ENCODE results near the gene EEF1AKMT3.

Gene EEF1AKMT3

GRCh38 chr12:57735952-57736740 lies 36.3 kb upstream of the EEF1AKMT3 start:
- FAIRE-seq, result no peak

- no peak for FAIRE-seq
Observed at GRCh38 chr12:57736741-57737466, 35.5 kb upstream of the EEF1AKMT3 start.

- no peak for FAIRE-seq
Observed at GRCh38 chr12:57737467-57738460, 34.6 kb upstream of the EEF1AKMT3 start.

- no peak for FAIRE-seq
Observed at GRCh38 chr12:57738661-57739237, 33.7 kb upstream of the EEF1AKMT3 start, which contains the start of gene AGAP2. Gene AGAP2 (minus strand): TSS chr12:57738742. CDS start chr12:57738246, 496 bp downstream.

GRCh38 chr12:57739387-57739786 lies 33.0 kb upstream of the EEF1AKMT3 start:
- no peak for FAIRE-seq

GRCh38 chr12:57739914-57740538 lies 32.4 kb upstream of the EEF1AKMT3 start:
- FAIRE-seq, result no peak

- FAIRE-seq, result no peak
Observed at GRCh38 chr12:57740656-57741412, 31.6 kb upstream of the EEF1AKMT3 start.

- FAIRE-seq, result no peak
Observed at GRCh38 chr12:57741413-57741789, 31.0 kb upstream of the EEF1AKMT3 start.

- no peak for FAIRE-seq
Observed at GRCh38 chr12:57741844-57742738, 30.3 kb upstream of the EEF1AKMT3 start.

- FAIRE-seq, result no peak
Observed at GRCh38 chr12:57743769-57744168, 28.6 kb upstream of the EEF1AKMT3 start.

- FAIRE-seq, result no peak
Observed at GRCh38 chr12:57744194-57744776, 28.1 kb upstream of the EEF1AKMT3 start.

- FAIRE-seq, result peak; percentile 95
Observed at GRCh38 chr12:57744777-57745484, 27.5 kb upstream of the EEF1AKMT3 start, which contains the start of gene TSPAN31. Gene TSPAN31 (plus strand): TSS chr12:57745039. CDS start chr12:57745155, 116 bp downstream.

- no peak for FAIRE-seq
Observed at GRCh38 chr12:57745485-57745881, 26.9 kb upstream of the EEF1AKMT3 start.

- no peak for FAIRE-seq
Observed at GRCh38 chr12:57746025-57746424, 26.4 kb upstream of the EEF1AKMT3 start.

GRCh38 chr12:57749061-57749460 lies 23.4 kb upstream of the EEF1AKMT3 start:
- no peak for FAIRE-seq

- FAIRE-seq, result no peak
Observed at GRCh38 chr12:57750561-57751431, 21.6 kb upstream of the EEF1AKMT3 start.

- FAIRE-seq, result no peak
Observed at GRCh38 chr12:57751432-57751787, 21.0 kb upstream of the EEF1AKMT3 start.

Measured in G401.6 (cell line).